Breast epithelium (tissue), 3 donors: ENCODE measurements around the gene CDC42EP4.

Experiments
- CTCF ChIP-seq, 3 donors: fragments of 450-650 bp; IDR thresholded peaks; one replicate each; pipeline ENCODE4 v1.5.1; 2016 to 2017; ENCODE audit warnings: antibody characterized with exemption in 3 of 3, mild to moderate bottlenecking in 3 of 3, moderate library complexity in 3 of 3
- POLR2A ChIP-seq: fragments of 450-650 bp; IDR thresholded peaks from one replicate; pipeline ENCODE4 v1.6.1; 2016; ENCODE audit warnings: antibody characterized with exemption, mild to moderate bottlenecking, moderate library complexity

GRCh38 chr17:73251871-73252270 is 59.9 kb downstream of the CDC42EP4 start:
- no peak for TF ChIP-seq CTCF (IDR thresholded peaks at IDR 0.05)
- TF ChIP-seq POLR2A: no peak
